Kidney tubule cell (primary cell): ENCODE data around the gene RPH3AL.
"Not testable (repeated sequence)": the region's sequence is repeated elsewhere in the genome, so short reads cannot be mapped to it uniquely, and the experiment has no call there.

ENCODE experiments used
- DNase-seq: peaks from one replicate; pipeline ENCODE4 v3.0.0-alpha.2; 2018; ENCODE audit warnings: low spot score

Gene RPH3AL

DNA sequence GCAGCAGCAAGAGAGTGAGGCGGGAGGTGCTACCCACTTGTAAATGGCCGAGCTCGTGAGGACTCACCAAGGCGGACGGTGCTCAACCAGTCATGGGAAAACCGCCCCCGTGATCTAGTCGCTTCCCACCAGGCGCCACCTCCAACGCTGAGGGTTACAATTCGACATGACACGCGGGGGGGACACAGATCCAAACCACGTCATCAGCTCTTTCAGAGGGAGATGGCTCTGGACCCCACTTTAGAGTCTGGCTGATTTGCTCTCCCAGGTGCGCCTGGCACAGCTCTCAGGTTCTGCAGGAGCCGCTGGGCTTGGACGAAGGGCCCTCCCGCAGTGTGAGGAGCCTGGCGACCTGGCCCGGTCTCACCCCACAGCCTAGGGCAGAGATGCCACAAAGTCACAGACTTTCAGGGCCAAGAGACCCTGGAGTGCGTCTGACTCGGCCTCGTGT, 150.1 kb downstream of the RPH3AL start:
- DNase-seq = no peak

DNA sequence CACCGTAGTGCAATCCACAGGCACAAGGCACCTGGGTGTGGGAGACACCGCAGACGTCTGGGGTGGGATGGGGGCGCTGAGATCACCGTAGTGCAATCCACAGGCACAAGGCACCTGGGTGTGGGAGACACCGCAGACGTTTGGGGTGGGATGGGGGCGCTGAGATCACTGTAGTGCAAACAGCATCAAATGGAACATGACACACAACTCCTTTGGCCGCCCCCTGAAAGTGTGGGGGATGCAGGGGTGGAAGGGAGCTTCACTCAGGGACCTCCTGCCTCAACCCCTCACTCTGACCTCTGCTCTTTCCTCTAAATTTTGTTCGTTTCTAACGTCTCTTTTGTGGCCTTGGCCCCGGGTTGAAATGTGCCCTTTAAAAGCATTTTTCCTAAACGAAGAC, 150.9 kb downstream of the RPH3AL start:
- not testable (repeated sequence) for DNase-seq

DNA sequence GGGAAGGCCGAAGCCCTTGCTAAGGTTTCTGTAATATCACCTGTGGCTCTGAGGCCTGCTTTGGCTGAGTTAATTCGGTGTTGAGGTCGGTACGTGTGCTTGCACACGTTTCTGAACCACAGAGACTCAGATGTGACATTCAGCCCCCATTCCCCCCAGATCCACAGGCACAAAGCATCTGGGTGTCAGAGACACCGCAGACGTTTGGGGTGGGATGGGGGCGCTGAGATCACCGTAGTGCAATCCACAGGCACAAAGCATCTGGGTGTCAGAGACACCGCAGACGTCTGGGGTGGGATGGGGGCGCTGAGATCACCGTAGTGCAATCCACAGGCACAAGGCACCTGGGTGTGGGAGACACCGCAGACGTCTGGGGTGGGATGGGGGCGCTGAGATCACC, 151.3 kb downstream of the RPH3AL start:
- DNase-seq = not testable (repeated sequence)

DNA sequence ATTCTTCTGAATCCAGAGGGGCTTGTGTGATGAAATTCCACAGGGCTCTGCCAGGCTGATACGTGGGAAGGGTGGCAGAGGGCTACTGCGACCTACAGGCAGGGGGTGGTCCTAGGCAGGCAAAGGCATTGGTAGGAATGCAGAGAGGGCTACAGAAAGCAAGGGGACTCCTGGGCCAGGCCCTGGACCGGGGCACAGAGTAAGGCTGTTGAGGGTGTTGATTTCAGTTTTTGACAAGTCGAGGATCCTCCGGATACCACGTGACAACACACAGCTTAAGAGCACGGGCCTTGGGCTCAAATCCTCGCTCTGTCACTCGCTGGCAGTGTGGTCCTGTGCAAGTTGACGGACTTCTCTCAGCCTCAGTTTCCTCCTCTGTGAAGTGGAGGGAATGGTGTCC, 152.0 kb downstream of the RPH3AL start:
- no peak for DNase-seq

DNA sequence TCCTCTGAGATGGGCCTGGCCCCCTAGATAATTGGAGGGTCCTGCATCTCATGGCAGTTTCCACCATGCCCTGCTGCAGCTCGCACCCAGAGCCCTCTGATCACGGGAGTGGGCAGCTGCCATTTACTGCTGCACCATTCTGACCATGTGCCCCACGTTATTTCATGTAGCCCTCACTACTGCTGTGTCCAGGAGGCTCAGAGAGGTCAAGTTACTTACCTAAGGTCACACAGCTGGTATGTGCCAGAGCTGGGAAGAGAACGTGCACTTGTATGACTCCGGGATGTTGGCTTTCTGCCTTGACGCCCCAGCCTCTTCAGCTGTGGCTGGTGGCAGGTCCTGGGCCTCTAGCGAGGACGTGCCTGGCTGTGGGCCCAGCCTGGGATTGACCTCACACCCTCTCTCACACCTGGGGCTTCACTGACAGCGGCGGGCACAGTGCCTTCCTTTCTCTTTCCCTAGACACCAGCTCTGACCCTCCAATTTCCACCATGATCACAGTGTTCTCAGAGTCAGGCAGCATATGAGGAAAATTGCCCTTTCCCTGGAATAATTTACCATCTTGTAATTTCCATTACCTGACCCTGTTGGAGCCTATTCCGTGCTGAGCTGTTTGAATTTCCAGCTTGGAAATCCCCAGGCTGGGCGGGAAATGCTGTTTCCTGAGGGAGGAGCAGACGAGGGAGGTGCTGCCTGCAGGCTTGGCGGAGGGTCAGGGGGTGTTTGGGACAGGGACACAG, 152.6 kb downstream of the RPH3AL start:
- DNase-seq = peak; percentile 54

DNA sequence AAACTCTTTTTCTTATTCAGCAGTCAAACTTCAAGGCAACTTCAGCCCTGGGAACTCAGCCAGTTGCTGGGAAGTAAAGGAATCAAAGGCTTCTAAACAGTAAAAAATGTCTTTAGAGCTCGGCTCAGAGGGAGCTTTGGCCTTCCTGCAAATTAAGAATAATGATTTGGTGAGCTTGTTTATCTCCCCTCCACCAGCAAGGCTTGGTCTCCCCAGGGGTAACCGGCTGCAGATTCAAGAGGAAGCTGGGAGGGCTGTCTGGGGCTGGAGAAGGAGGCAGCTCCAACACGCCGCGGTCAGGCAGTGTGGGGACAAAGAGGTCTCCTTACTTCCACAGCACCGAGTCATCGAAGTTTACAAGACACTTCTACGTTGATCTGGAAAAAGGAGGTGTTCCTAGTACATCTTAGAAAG, 153.4 kb downstream of the RPH3AL start:
- no peak for DNase-seq

DNA sequence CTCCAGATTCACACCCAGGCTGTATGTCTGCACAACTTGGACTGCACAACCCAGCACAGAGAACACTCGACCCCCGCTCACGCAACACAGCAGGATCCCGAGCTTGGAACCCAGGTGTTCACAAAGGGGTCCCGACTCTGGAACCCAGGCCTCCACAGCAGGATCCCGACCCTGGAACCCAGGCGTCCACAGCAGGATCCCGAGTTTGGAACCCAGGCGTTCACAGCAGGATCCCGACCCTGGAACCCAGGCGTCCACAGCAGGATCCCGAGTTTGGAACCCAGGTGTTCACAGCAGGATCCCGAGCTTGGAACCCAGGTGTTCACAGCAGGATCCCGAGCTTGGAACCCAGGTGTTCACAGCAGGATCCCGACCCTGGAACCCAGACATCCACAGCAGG, 154.4 kb downstream of the RPH3AL start:
- DNase-seq = not testable (repeated sequence)

DNA sequence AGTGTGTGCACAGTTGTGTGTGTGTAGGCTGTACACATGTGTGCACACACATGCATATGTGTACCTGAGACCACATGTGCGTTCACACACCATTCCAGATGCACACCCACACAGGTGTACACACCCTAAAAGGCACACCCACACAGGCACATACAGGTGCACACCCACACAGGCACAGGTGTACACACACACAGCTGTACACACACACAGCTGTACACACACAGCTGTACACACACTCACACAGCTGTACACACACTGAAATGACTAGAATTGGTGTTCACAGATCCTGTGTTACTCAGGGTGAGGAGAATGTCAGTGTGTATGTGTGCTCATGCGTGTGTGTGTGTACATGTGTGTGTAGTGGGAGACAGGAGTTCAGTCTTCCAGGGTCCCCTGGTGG, 155.3 kb downstream of the RPH3AL start:
- DNase-seq = no peak

DNA sequence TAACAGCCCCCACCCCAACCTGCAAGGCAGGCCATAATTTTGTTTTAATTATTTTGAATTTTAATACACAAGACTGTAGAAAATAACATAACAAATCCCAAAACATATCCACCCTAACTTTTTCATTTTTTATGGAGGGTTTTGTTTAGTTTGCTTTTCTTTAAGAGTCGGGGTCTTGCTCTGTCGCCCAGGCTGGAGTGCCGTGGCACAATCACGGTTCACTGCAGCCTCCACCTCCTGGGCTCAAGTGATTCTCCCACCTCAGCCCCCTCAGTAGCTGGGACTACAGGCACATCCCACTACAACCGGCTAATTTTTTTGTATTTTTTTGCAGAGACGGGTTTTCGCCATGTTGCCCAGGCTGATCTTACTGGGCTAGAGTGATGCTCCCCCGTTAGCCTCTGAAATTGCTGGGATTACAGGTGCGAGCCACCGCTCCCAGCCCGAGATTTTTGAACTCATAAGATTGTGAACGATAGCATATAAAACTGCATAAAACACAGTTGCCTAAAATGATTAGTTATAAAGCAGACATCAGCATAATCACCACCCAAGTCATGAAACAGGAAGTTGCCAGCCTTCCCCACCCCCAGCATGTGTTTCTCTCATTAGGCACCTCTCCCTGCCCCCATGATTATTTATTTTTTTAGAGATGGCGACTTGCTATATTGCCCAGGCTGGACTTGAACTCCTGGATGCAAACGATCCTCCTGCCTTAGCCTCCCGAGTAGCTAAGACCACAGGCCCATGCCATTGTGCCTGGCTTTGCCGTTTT, 157.6 kb downstream of the RPH3AL start:
- DNase-seq = no peak

DNA sequence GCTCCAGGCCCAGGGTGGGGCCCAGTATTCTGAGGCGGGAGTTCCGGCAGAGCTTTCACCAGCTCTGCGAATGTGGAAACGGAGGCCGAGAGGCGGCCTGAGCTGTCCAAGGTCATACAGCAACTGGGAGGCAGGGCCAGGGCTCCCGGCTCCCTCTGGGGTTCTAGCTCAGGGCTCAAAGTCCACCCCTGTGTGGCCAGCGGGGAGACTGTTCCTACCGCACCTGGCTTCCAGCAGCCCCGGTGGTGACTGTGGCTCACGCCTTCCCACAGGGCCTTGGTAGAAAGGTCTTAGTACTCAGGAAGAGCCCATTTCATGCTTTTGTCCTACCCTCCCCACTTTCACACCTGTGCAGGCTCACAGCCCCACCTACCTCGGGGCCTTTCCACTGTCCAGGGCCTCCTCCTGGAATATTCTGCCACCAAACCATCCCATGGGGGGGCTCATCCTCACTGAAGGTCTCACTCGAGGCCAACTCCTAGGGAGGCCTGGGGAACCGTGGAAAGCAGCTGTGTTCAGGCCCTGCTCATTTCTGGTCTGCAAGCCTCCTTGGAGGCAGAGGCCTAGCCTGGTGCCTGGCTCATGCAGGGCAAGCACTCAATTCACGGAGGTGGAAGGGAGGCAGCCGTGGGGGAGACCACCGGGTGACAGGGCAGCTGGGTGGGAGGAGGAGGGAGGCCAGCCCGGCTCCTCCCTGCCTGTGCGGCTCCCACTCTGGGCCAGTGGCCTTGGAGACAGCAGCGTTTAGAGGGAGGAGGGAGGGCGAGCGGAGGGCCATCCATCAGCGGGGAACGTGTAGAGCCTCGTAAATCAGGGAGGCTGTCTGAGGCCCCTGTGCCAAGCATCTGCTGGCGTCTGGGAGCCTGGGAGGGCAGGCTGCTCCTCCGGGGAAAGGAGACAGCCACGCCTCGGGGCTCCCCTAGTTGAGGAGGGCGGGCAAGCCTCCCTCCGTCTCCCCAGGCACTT, 158.5 kb downstream of the RPH3AL start:
- no peak for DNase-seq

DNA sequence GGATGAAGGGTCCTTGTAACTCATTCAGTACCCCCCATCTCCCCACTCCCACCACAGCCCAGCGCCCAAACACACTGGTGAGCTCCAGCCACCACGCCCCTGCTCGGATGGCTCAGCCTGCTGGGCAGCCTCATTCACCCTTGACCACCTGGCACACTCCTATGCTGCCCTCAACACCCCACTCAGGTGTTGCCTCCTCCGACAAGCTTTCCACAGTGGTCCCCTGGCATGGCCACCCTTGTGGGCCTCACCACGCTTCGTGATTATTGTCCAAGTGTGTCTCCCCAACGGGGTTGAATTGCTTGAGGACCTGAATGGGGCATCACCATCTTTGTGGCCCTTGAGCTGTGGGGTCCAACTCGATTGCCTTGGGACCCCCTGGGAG, 159.2 kb downstream of the RPH3AL start:
- DNase-seq = no peak

DNA sequence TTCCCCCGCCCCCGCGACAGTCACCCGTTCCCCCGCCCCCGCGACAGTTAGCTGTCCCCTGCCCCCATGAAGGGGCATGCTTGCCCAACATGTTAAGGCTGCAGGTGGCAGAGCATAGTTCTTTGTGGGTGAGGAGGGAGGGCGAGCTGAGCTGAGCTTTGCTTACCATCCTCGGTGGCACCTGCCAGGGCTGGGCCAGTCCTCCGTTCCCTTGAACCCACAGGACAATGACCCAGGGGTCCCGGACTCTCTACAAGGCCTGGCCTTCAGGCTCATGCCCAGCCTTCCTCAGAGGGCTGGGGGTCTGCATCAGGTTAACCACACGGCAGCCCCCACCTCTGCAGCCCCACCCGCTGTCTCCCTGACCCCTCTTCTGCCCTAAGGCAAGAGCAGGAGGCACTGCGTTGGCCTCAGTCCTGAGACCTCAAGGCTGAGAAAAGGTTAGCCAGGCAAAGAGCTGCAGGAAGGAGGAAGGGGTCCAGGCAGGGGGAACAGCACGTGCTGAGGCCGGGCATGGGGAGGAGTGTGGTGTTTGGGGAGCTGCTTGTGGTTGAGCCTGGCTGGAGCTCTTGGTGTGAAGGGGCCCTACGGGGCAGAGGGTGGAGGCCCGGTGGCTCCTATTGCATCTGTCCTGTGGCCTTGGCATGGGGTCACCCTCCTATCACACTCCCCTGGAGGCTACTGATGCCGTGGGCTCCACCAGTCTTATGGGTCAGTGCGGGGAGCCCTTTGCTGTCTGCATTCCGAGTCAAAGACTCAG, 159.8 kb downstream of the RPH3AL start:
- DNase-seq = no peak

DNA sequence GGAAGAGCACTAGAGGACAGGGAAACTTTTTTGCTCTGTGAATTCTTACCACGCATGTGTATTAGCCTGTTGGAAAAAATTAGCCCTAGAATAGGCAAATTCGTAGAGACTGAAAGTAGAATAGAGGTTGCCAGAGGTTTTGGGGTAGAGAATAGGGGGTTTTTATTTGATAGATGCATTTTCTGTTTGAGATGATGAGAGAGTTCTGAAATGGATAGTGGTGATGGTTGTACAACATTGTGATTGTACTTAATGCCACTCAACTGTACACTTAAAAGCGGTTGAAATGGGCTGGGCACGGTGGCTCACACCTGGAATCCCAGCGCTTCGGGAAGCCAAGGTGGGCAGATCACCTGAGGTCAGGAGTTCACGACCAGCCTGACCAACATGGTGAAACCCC, 163.2 kb downstream of the RPH3AL start:
- no peak for DNase-seq

DNA sequence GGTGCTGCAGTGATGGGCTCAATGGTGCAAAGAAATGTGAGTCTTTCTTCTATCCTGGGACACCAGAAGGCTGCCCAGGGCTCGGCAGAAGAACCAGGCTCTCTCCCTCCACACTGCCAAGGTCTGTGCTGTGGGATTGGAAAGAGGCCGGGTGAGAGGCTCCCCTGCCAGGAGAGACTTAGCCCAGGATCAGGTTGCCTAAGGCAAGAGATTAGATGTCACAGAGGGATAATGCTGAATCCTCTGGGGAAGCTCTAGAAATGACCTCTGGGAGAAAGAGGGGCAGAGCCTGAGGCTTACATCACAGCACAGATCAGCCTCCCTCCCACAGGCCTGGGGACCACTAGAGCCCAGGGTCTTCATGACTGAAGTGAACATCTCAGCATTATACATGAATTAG, 165.5 kb downstream of the RPH3AL start:
- no peak for DNase-seq

DNA sequence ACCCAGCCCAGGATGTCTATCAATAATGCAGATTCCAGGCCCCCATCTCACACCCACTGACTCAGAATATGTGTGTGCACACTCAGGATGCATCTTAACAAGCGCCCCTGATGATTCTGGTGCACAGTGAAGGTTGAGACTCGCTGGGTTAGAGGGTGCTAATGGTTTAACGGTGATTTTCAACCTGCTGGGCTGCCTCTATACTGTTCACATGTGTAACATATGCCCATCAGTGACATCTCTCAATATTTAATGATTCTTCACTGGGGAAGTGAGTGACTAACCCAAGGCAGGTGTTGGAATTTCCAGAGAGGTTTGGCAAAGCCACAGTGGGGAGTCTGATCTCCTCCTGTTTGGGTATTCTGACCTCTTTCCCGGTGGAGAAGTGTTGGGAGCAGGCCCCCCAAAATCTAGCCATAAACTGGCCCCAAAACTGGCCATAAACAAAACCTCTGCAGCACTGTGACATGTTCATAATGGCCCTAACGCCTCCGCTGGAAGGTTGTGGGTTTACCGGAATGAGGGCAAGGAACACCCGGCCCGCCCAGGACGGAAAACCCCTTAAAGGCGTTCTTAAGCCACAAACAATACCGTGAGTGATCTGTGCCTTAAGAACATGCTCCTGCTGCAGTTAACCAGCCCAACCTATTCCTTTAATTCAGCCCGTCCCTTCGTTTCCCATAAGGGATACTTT, 167.0 kb downstream of the RPH3AL start:
- no peak for DNase-seq

DNA sequence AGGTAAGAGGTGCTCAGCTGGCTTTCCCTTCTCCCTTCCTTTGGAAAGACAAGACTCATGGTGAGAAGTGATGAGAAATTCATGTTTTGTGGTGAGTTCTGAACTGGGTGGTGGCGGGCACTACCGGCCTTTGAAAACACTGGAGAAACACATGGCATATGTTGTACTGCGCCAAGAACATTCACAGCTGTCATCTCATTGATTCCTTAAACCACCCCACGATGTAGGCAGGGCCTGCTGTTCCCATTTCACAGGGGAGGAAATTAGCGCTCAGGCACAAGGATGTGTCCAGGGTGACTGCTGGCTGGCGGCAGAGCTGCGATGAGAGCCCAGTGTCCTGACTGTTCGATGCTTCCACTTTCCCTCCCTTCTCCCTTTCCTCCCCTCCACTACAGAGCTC, 169.6 kb downstream of the RPH3AL start:
- DNase-seq = no peak

DNA sequence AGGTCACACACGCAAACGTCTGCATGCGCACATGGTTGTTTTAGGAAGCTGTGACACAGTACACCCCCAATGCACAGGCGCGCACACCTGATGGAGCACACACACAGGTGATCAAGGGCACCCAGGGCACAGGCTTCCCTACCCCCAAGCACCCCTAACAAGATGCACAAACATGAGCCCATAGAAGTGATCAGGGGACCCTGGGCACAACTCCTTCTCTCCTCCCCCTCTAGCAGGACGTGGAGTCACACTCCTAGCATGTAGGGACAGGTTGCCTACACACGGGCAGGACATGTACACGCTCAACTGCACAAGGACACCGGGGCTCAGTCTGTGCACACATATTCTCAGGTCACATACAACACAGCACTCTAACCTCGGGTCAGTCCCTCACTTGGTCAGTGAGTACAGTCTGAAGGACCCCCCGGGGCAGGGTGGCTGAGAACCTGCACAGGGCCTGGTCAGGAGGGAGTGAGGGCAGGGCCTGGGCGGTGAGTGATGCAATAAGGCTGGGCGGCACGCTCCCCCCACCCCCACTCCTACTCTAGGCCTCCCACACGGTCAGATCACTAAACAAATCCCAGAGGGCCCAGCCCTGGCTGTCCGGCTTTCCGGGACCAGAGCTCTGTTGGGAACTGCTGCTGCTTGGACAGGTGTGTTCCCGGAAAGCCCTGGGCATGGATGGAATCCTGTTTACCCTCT, 170.4 kb downstream of the RPH3AL start:
- no peak for DNase-seq

DNA sequence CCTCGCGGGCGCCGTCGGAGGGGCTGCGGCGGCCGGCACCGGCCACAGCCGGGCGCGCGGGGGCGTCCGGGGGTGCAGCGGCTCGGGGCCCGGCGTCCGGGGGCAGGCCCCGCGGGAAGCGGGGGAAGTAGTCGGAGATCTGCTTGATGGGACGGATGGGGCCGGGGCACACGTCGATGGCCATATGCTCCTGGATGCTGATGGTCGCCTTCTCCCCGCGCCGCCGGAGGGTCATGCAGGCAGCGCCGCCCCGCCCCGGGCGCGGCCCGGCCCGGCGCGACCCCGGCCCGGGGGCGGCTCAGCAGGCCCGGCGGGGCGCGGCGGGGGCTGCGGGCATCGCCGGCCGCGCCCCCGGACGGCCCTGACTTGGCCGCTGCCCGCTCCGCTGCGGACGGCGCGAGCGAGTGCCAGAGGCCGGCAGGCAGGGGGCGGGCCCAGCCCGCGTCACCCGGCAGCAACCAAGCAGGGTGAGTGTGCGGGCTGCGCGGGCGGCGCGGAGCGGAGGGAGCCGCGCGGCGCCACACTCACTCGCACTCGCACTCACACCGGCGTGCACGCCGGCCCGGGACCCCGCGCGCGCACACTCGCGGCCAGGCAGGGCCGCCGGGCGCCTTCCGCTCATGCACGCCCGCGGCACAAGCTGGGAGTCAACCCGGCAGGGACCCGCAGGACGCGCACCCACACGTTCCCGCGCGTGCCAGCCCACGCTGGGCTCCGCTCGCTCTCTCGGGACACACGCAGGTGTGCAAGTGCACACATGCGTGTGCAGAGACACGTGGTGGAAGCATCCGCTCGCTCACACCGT, 171.2 kb downstream of the RPH3AL start, which contains the start of gene DOC2B:
DOC2B (minus strand) TSS at position 406 of the 805 bp plus-strand sequence; CDS start at position 235, 171 bp downstream.
- DNase-seq = peak; percentile 29
